Fibroblast of lung (primary cell): Measurements from ENCODE around the gene EZH1. TPM values are rescaled to one million over a fixed set of nuclear protein-coding genes. Genes with fewer than 3 reads are reported as not detected.

Source experiments
- DNase-seq, 2 donors: peaks; one replicate each; pipeline versions ENCODE4 v3.0.0 to v3.0.0-alpha.2; 2010; ENCODE audit warnings: low read depth in 2 of 2
- H2AFZ ChIP-seq: 2 replicates; pipeline ENCODE4 v1.5.1; 2012; ENCODE audit warnings: low read length, control low read depth, inconsistent platforms
- H3K27ac ChIP-seq: 2 replicates; pipeline ENCODE4 v1.5.1; 2011; ENCODE audit warnings: low read length, control low read depth; ENCODE audit not compliant: insufficient read depth
- H3K27me3 ChIP-seq: 2 replicates; pipeline ENCODE4 v1.5.1; 2011; ENCODE audit warnings: mild to moderate bottlenecking, low read length; ENCODE audit not compliant: control insufficient read depth, insufficient read depth
- H3K36me3 ChIP-seq: 2 replicates; pipeline ENCODE4 v1.5.1; 2011; ENCODE audit warnings: low read length; ENCODE audit not compliant: control insufficient read depth, insufficient read depth
- H3K4me1 ChIP-seq: 2 replicates; pipeline ENCODE4 v1.5.1; 2011; ENCODE audit warnings: low read length; ENCODE audit not compliant: control insufficient read depth, insufficient read depth; ENCODE audit errors: extremely low read depth
- H3K4me2 ChIP-seq: 2 replicates; pipeline ENCODE4 v1.5.1; 2011; ENCODE audit warnings: low read length, control low read depth; ENCODE audit not compliant: insufficient read depth; ENCODE audit errors: extremely low read depth
- H3K4me3 ChIP-seq, 4 experiments: fragments of 200-600 bp in 1 of 4; sonication (generic) in 1 of 4; replicated peaks in 1 of 4; 2 replicates each; pipeline ENCODE4 v1.5.1; 2011 to 2016; ENCODE audit warnings: low read length in 4 of 4, low read depth in 3 of 4, mild to moderate bottlenecking in 3 of 4, control low read depth in 2 of 4, inconsistent platforms in 1 of 4, mixed read lengths in 1 of 4; ENCODE audit not compliant: insufficient read depth in 1 of 4; ENCODE audit errors: control extremely low read depth in 1 of 4
- H3K79me2 ChIP-seq: 2 replicates; pipeline ENCODE4 v1.5.1; 2012; ENCODE audit warnings: mild to moderate bottlenecking, low read length, inconsistent platforms; ENCODE audit not compliant: control insufficient read depth, insufficient read depth
- H3K9ac ChIP-seq: 2 replicates; pipeline ENCODE4 v1.5.1; 2011; ENCODE audit warnings: mild to moderate bottlenecking, low read length, control low read depth; ENCODE audit not compliant: insufficient read depth
- H3K9me3 ChIP-seq: 2 replicates; pipeline ENCODE4 v1.5.1; 2012; ENCODE audit warnings: low read depth, low read length; ENCODE audit not compliant: control insufficient read depth, insufficient read depth
- H4K20me1 ChIP-seq: 2 replicates; pipeline ENCODE4 v1.5.1; 2011; ENCODE audit warnings: low read length; ENCODE audit not compliant: control insufficient read depth, insufficient read depth; ENCODE audit errors: extremely low read depth
- EZH2 ChIP-seq: IDR thresholded peaks from 2 replicates; pipeline ENCODE4 v1.5.1; 2012; ENCODE audit warnings: low read length, control low read depth, mild to moderate bottlenecking; ENCODE audit errors: missing control alignments
- polyA plus RNA-seq, 2 donors: library from polyadenylated mRNA; depleted of rRNA in 1 of 2; stranded (reverse) in 1 of 2; unstranded in 1 of 2; fragments of >200 nt; gene quantifications; 2 replicates each; pipeline ENCODE4 v1.2.1, GENCODE V29; 2011 to 2012; ENCODE audit warnings: missing spikeins in 1 of 2
- total RNA-seq: library from RNA; depleted of rRNA; stranded (reverse); fragments of >200 nt; gene quantifications from 2 replicates; pipeline ENCODE4 v1.2.1, GENCODE V29; 2014
- TF ChIP-seq, protein P1 (sequence below), 2 donors: IDR thresholded peaks in 1 of 2; conservative IDR thresholded peaks in 1 of 2; 1 replicate in 1 of 2; 2 replicates in 1 of 2; pipeline ENCODE4 v1.5.1; 2011 to 2012; ENCODE audit warnings: low read length in 2 of 2, control low read depth in 1 of 2, inconsistent platforms in 1 of 2, low read depth in 1 of 2, mild to moderate bottlenecking in 1 of 2

The EZH1 gene
- total and polyA plus RNA-seq, 2 donors (not counting 1 experiment from before 2014, with no cell fraction given) = 28.6 to 31.9 TPM

DNA sequence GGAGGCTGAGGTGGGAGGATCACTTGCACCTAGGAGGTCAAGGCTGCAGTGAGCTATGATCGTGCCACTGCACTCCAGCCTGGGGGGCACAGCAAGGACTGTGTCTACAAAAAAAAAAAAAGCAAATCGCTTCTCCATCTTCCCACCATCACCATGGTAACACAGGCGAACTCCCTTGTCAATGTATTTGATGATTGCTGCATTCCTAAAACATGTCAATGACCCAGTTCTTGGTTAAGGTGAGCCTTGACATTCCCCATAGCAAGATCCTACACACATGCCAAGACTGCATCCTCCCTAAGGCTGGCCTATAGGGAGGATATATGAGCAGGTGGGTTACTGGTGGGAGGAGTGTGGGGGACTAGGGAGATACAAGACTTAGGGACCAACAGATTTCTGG is 50.3 kb downstream of the EZH1 start:
- H3K4me1 ChIP-seq = peaks cover 5% of the 10 kb centered on the region
- H3K79me2 ChIP-seq = no peaks in the 10 kb centered on the region
- no peak overlapping the region for H2AFZ ChIP-seq
- no peaks in the 10 kb centered on the region for H4K20me1 ChIP-seq
- H3K9me3 ChIP-seq = no peaks in the 10 kb centered on the region
- H3K36me3 ChIP-seq = peaks cover 18% of the 10 kb centered on the region
- H3K4me3 ChIP-seq = no peak overlapping the region
- no peak overlapping the region for H3K4me2 ChIP-seq
- no peak for DNase-seq
- H3K27me3 ChIP-seq = no peaks in the 10 kb centered on the region
- no peak overlapping the region for H3K9ac ChIP-seq
- TF ChIP-seq, protein P1, sequence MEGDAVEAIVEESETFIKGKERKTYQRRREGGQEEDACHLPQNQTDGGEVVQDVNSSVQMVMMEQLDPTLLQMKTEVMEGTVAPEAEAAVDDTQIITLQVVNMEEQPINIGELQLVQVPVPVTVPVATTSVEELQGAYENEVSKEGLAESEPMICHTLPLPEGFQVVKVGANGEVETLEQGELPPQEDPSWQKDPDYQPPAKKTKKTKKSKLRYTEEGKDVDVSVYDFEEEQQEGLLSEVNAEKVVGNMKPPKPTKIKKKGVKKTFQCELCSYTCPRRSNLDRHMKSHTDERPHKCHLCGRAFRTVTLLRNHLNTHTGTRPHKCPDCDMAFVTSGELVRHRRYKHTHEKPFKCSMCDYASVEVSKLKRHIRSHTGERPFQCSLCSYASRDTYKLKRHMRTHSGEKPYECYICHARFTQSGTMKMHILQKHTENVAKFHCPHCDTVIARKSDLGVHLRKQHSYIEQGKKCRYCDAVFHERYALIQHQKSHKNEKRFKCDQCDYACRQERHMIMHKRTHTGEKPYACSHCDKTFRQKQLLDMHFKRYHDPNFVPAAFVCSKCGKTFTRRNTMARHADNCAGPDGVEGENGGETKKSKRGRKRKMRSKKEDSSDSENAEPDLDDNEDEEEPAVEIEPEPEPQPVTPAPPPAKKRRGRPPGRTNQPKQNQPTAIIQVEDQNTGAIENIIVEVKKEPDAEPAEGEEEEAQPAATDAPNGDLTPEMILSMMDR (conservative IDR thresholded peaks at IDR 0.05 in 1 of 2, IDR thresholded peaks at IDR 0.05 in 1 of 2; ENCODE audit: low read depth in 1 of 2, low read length in 2 of 2) = no peak
- no peak overlapping the region for H3K27ac ChIP-seq

DNA sequence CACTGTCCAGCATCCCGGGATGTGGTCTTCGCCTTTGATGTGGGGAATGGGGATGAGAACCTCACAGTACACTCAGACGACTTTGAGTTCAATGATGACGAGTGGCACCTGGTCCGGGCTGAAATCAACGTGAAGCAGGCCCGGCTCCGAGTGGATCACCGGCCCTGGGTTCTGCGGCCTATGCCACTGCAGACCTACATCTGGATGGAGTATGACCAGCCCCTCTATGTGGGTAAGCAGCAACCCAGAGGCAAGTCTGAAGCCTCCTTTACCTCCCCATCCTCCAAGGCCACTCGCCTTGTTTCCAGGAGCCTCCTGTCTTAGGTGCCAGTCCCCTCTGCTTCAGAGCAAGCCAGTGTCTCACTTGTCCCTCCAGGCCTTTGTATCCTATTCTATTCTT is 52.4 kb downstream of the EZH1 start:
- Histone ChIP-seq H3K9me3 (no peaks in the 10 kb centered on the region), H3K4me3 (no peak overlapping the region), H3K36me3 (peaks cover 22% of the 10 kb centered on the region), H3K4me1 (no peaks in the 10 kb centered on the region), H3K79me2 (no peaks in the 10 kb centered on the region), H3K27ac (no peak overlapping the region), H2AFZ (no peak overlapping the region), H3K9ac (no peak overlapping the region), H3K27me3 (no peaks in the 10 kb centered on the region), H4K20me1 (no peaks in the 10 kb centered on the region), H3K4me2 (no peak overlapping the region)
- TF ChIP-seq, protein P1 (conservative IDR thresholded peaks at IDR 0.05 in 1 of 2, IDR thresholded peaks at IDR 0.05 in 1 of 2; ENCODE audit: low read depth in 1 of 2, low read length in 2 of 2) = no peak
- no peak for TF ChIP-seq EZH2
- no peak for DNase-seq

DNA sequence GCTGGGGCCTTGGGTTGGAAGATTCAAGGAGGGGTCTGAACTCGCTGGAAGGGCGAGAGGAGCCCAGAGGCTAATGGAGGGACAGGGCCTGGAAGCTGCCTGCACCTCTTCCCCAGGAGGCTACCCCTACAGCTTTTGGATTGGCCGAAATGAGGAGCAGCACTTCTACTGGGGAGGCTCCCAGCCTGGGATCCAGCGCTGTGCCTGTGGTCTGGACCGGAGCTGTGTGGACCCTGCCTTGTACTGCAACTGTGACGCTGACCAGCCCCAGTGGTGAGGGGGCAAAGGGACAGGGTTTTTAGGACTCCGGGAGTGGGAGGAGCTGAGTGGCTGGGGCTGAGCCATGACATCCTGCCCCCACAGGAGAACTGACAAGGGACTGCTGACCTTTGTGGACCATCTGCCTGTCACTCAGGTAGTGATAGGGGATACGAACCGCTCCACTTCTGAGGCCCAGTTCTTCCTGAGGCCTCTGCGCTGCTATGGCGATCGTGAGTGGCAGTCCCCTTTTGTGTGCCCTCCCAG is 53.8 kb downstream of the EZH1 start:
- TF ChIP-seq EZH2 = no peak
- TF ChIP-seq, protein P1 (conservative IDR thresholded peaks at IDR 0.05 in 1 of 2, IDR thresholded peaks at IDR 0.05 in 1 of 2; ENCODE audit: low read depth in 1 of 2, low read length in 2 of 2) = no peak

More for the DNA sequence above, 53.8 kb downstream of the EZH1 start:
- no peak for DNase-seq
- Histone ChIP-seq H3K4me3 (no peak overlapping the region), H3K79me2 (no peaks in the 10 kb centered on the region), H3K27ac (no peak overlapping the region), H2AFZ (no peak overlapping the region), H3K9me3 (no peaks in the 10 kb centered on the region), H3K9ac (no peak overlapping the region), H3K36me3 (peaks cover 23% of the 10 kb centered on the region), H3K4me1 (no peaks in the 10 kb centered on the region), H3K27me3 (no peaks in the 10 kb centered on the region), H3K4me2 (no peak overlapping the region), H4K20me1 (no peaks in the 10 kb centered on the region)
